ENCODE measurements around the gene MICU2. TPM values are rescaled to one million over a fixed set of nuclear protein-coding genes. Genes with fewer than 3 reads are reported as not detected.

The MICU2 gene
- total and polyA plus RNA-seq, 2 of the 13 experiments (the other 11 are each of a cell fraction or from before 2014, with no cell fraction given): 31.7 to 42.4 TPM

DNA sequence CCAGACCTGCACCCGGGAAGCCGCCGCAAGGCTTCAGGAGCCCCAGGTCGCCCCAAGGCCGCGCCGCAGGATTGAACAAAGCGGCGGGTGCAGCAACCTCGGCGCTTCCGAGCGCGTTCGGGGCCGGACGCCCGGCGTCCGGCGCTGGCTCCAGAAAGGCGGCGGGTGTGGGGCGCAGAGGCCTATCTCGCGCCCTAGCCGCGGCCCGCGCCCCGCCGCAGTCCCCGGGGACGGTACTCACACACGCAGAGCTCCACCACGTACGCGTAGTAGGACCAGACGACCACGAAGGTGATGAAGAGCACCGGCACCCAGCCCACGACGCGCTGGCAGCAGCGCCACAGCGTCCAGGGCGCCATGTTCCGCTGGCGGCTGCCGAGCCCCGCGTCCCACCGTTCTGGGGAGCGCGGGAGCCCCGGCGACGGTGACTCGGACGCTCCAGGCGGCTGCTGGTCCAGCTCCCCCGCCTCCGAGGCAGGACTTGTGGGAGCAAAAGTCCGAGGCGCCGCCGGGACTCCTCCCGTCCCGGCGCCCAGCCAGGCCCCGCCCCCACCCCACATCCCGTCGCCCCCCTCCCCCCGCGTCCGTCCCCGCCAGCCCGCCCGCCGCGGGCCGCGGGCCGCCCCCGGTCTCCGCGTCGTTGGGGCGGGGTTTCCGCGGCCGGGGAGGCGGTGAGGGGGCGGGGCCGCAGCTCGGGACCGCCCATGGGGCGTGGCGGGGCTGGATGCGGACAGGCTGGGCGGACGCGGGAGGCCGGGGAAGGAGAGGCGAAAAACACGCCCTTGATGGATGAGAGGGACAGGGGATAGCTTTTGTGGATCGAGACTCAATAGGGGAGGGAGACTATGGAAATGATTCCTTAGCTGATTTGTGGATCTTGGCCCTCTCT is 144.9 kb downstream of the MICU2 start, which contains the start of gene ZDHHC20 (continued):
- TF ChIP-seq, protein P1, sequence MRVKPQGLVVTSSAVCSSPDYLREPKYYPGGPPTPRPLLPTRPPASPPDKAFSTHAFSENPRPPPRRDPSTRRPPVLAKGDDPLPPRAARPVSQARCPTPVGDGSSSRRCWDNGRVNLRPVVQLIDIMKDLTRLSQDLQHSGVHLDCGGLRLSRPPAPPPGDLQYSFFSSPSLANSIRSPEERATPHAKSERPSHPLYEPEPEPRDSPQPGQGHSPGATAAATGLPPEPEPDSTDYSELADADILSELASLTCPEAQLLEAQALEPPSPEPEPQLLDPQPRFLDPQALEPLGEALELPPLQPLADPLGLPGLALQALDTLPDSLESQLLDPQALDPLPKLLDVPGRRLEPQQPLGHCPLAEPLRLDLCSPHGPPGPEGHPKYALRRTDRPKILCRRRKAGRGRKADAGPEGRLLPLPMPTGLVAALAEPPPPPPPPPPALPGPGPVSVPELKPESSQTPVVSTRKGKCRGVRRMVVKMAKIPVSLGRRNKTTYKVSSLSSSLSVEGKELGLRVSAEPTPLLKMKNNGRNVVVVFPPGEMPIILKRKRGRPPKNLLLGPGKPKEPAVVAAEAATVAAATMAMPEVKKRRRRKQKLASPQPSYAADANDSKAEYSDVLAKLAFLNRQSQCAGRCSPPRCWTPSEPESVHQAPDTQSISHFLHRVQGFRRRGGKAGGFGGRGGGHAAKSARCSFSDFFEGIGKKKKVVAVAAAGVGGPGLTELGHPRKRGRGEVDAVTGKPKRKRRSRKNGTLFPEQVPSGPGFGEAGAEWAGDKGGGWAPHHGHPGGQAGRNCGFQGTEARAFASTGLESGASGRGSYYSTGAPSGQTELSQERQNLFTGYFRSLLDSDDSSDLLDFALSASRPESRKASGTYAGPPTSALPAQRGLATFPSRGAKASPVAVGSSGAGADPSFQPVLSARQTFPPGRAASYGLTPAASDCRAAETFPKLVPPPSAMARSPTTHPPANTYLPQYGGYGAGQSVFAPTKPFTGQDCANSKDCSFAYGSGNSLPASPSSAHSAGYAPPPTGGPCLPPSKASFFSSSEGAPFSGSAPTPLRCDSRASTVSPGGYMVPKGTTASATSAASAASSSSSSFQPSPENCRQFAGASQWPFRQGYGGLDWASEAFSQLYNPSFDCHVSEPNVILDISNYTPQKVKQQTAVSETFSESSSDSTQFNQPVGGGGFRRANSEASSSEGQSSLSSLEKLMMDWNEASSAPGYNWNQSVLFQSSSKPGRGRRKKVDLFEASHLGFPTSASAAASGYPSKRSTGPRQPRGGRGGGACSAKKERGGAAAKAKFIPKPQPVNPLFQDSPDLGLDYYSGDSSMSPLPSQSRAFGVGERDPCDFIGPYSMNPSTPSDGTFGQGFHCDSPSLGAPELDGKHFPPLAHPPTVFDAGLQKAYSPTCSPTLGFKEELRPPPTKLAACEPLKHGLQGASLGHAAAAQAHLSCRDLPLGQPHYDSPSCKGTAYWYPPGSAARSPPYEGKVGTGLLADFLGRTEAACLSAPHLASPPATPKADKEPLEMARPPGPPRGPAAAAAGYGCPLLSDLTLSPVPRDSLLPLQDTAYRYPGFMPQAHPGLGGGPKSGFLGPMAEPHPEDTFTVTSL (CRISPR knock-in tag; IDR thresholded peaks at IDR 0.05; ENCODE audit: borderline replicate concordance): no peak
- TF ChIP-seq, protein P2, sequence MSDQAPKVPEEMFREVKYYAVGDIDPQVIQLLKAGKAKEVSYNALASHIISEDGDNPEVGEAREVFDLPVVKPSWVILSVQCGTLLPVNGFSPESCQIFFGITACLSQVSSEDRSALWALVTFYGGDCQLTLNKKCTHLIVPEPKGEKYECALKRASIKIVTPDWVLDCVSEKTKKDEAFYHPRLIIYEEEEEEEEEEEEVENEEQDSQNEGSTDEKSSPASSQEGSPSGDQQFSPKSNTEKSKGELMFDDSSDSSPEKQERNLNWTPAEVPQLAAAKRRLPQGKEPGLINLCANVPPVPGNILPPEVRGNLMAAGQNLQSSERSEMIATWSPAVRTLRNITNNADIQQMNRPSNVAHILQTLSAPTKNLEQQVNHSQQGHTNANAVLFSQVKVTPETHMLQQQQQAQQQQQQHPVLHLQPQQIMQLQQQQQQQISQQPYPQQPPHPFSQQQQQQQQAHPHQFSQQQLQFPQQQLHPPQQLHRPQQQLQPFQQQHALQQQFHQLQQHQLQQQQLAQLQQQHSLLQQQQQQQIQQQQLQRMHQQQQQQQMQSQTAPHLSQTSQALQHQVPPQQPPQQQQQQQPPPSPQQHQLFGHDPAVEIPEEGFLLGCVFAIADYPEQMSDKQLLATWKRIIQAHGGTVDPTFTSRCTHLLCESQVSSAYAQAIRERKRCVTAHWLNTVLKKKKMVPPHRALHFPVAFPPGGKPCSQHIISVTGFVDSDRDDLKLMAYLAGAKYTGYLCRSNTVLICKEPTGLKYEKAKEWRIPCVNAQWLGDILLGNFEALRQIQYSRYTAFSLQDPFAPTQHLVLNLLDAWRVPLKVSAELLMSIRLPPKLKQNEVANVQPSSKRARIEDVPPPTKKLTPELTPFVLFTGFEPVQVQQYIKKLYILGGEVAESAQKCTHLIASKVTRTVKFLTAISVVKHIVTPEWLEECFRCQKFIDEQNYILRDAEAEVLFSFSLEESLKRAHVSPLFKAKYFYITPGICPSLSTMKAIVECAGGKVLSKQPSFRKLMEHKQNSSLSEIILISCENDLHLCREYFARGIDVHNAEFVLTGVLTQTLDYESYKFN (CRISPR knock-in tag; conservative IDR thresholded peaks at IDR 0.05): no peak; the same call in 1 of the 2 replicates
- no peak for TF ChIP-seq ZNF614 (CRISPR knock-in tag; IDR thresholded peaks at IDR 0.05; ENCODE audit: borderline replicate concordance)
- peak; percentile 59; the same call in 1 of the 2 replicates for TF ChIP-seq FOXC1 (CRISPR knock-in tag; IDR thresholded peaks at IDR 0.05; ENCODE audit: borderline replicate concordance)
- TF ChIP-seq ZNF83 (CRISPR knock-in tag; IDR thresholded peaks at IDR 0.05; ENCODE audit: borderline replicate concordance): 0 out of 2 replicates have a peak, but pooled peaks have one; percentile 34
- peak; percentile 50 for TF ChIP-seq RAD21 (CRISPR knock-in tag; IDR thresholded peaks at IDR 0.05)
- peak; percentile 72; the same call in 1 of the 2 replicates for TF ChIP-seq GABPB1 (CRISPR knock-in tag; IDR thresholded peaks at IDR 0.05)
- TF ChIP-seq KLF15 (CRISPR knock-in tag; IDR thresholded peaks at IDR 0.05; ENCODE audit: borderline replicate concordance): no peak
- no peak for TF ChIP-seq ATF1 (CRISPR knock-in tag; IDR thresholded peaks at IDR 0.05)
- no peak; the same call in 1 of the 2 replicates for TF ChIP-seq HES4 (CRISPR knock-in tag; IDR thresholded peaks at IDR 0.05; ENCODE audit: borderline replicate concordance)
- TF ChIP-seq NR3C1 (CRISPR knock-in tag; IDR thresholded peaks at IDR 0.05): no peak
- TF ChIP-seq HDAC2 (CRISPR knock-in tag; IDR thresholded peaks at IDR 0.05): no peak

Measured in HepG2 (cell line).